ENCODE measurements around the gene CECR2. TPM values are rescaled to one million over a fixed set of nuclear protein-coding genes. Genes with fewer than 3 reads are reported as not detected.

The CECR2 gene
- total and polyA plus RNA-seq, 8 donors = 0.89 to 4.4 (median 2.7) TPM

GRCh38 chr22:17429516-17429915 lies 60.3 kb downstream of the CECR2 start:
- Histone ChIP-seq H3K9me3 (no peaks in the 10 kb centered on the region), H3K4me1 (no peaks in the 10 kb centered on the region), H3K27me3 (no peaks in the 10 kb centered on the region), H3K27ac (no peak overlapping the region), H3K4me3 (no peak overlapping the region), H3K36me3 (no peaks in the 10 kb centered on the region)
- WGBS, 2 donors = 79 to 84% methylated on average over 1 of the region's 1 CpG
- no peak for TF ChIP-seq CTCF (IDR thresholded peaks at IDR 0.05)
- intact Hi-C loops (cut with DNase I) = no loop called here
- FAIRE-seq (no peak), ATAC-seq (no peak), DNase-seq (no peak)

- Histone ChIP-seq H3K36me3 (no peaks in the 10 kb centered on the region), H3K27me3 (no peaks in the 10 kb centered on the region), H3K9me3 (no peaks in the 10 kb centered on the region), H3K4me3 (no peak overlapping the region), H3K27ac (no peak overlapping the region), H3K4me1 (no peaks in the 10 kb centered on the region)
- intact Hi-C loops (cut with DNase I) = no loop called here
- FAIRE-seq (no peak), ATAC-seq (peak in 3 of 4 donors; percentile 53), DNase-seq (no peak)
- TF ChIP-seq CTCF (IDR thresholded peaks at IDR 0.05) = no peak
These were observed 61.2 kb downstream of the CECR2 start for GRCh38 chr22:17430412-17430811.

GRCh38 chr22:17431179-17431578 lies 61.9 kb downstream of the CECR2 start:
- FAIRE-seq = no peak
- no peak for ATAC-seq
- no peaks in the 10 kb centered on the region for H3K36me3 ChIP-seq
- no peak for TF ChIP-seq CTCF (IDR thresholded peaks at IDR 0.05)
- H3K27me3 ChIP-seq = no peaks in the 10 kb centered on the region
- H3K9me3 ChIP-seq = no peaks in the 10 kb centered on the region
- 88 to 98% methylated on average over 1 of the region's 1 CpG for WGBS, 2 donors
- H3K4me1 ChIP-seq = no peaks in the 10 kb centered on the region
- H3K27ac ChIP-seq = no peak overlapping the region
- H3K4me3 ChIP-seq = no peak overlapping the region
- intact Hi-C loops (cut with DNase I) = no loop called here
- DNase-seq = no peak

- no peak for TF ChIP-seq CTCF (IDR thresholded peaks at IDR 0.05)
- Histone ChIP-seq H3K9me3 (no peaks in the 10 kb centered on the region), H3K27ac (no peak overlapping the region), H3K4me3 (no peak overlapping the region), H3K36me3 (no peaks in the 10 kb centered on the region), H3K4me1 (no peaks in the 10 kb centered on the region), H3K27me3 (no peaks in the 10 kb centered on the region)
- no peak for ATAC-seq
- DNase-seq = no peak
- 73 to 79% methylated on average over 3 of the region's 3 CpGs for WGBS, 2 donors
- intact Hi-C loops (cut with DNase I) = no loop called here
- no peak for FAIRE-seq
These were observed 65.6 kb downstream of the CECR2 start for GRCh38 chr22:17434856-17435255.

- no peak for FAIRE-seq
- H3K27ac ChIP-seq = no peak overlapping the region
- H3K9me3 ChIP-seq = no peaks in the 10 kb centered on the region
- no peaks in the 10 kb centered on the region for H3K27me3 ChIP-seq
- no peak for TF ChIP-seq CTCF (IDR thresholded peaks at IDR 0.05)
- H3K4me1 ChIP-seq = no peaks in the 10 kb centered on the region
- WGBS, 2 donors = 81 to 87% methylated on average over 3 of the region's 3 CpGs
- H3K4me3 ChIP-seq = no peak overlapping the region
- no peak for ATAC-seq
- H3K36me3 ChIP-seq = no peaks in the 10 kb centered on the region
- DNase-seq = no peak
- intact Hi-C loops (cut with DNase I) = no loop called here
These were observed 66.1 kb downstream of the CECR2 start for GRCh38 chr22:17435375-17435774.

Data from pancreas (tissue), 10 donors.